H1 (cell line): Measurements from ENCODE around the gene ATXN2. TPM values are rescaled to one million over a fixed set of nuclear protein-coding genes. Genes with fewer than 3 reads are reported as not detected.
"Not testable (repeated sequence)": the region's sequence is repeated elsewhere in the genome, so short reads cannot be mapped to it uniquely, and the experiment has no call there.

ENCODE experiments used
- CTCF ChIA-PET: fragments of 300-600 bp; sonication (Branson Sonifier 250); formaldehyde crosslinking; loops from one replicate; lab custom pipeline; 2021; ENCODE audit not compliant: partially characterized antibody; lab: Charles Lee
- POLR2A ChIA-PET: fragments of 300-600 bp; sonication (Branson Sonifier 250); formaldehyde crosslinking; loops from one replicate; lab custom pipeline; 2021; ENCODE audit warnings: inconsistent platforms; ENCODE audit not compliant: partially characterized antibody; lab: Charles Lee
- DNase-seq, 2 experiments: peaks; one replicate each; pipeline versions ENCODE4 v3.0.0 to v3.0.0-alpha.2; 2010 to 2022; ENCODE audit warnings: low spot score in 2 of 2, low read depth in 1 of 2, mixed read lengths in 1 of 2
- FAIRE-seq: peaks from 2 replicates; lab custom pipeline; 2011; peaks lifted over from hg19 to GRCh38; lab: Jason Lieb, UNC
- H2AFZ ChIP-seq: 2 replicates; pipeline ENCODE4 v1.8.1; 2012; ENCODE audit warnings: low read length, inconsistent platforms
- H2AK5ac ChIP-seq: 2 replicates; pipeline ENCODE4 v1.6.1; 2013; ENCODE audit warnings: low read depth, low read length
- H2BK120ac ChIP-seq: replicated peaks from 2 replicates; pipeline ENCODE3; 2013; ENCODE audit warnings: low read depth, low read length, inconsistent platforms
- H2BK12ac ChIP-seq: 2 replicates; pipeline ENCODE4 v1.6.1; 2013; ENCODE audit warnings: low read depth, low read length
- H2BK15ac ChIP-seq: 2 replicates; pipeline ENCODE4 v1.6.1; 2013; ENCODE audit warnings: low read length
- H2BK20ac ChIP-seq: 2 replicates; pipeline ENCODE4 v1.6.1; 2013; ENCODE audit warnings: low read length
- H2BK5ac ChIP-seq: 2 replicates; pipeline ENCODE4 v1.6.1; 2013; ENCODE audit warnings: low read depth, low read length
- H3K14ac ChIP-seq: 2 replicates; pipeline ENCODE4 v1.6.1; 2013; ENCODE audit warnings: inconsistent platforms; ENCODE audit not compliant: insufficient read length
- H3K18ac ChIP-seq: 2 replicates; pipeline ENCODE4 v1.6.1; 2013; ENCODE audit warnings: low read length; ENCODE audit errors: extremely low read depth
- H3K23ac ChIP-seq: 2 replicates; pipeline ENCODE4 v1.6.1; 2013; ENCODE audit warnings: inconsistent platforms; ENCODE audit not compliant: insufficient read length
- H3K23me2 ChIP-seq: 2 replicates; pipeline ENCODE4 v1.6.1; 2013; ENCODE audit warnings: low read depth, low read length
- H3K27ac ChIP-seq: 2 replicates; pipeline ENCODE4 v1.6.1; 2011; ENCODE audit warnings: low read depth, low read length, inconsistent platforms
- H3K27me3 ChIP-seq, 4 experiments: replicated peaks in 1 of 4; 1 replicate in 1 of 4; 2 replicates in 3 of 4; pipeline versions ENCODE4 v1.6.1 to v1.8.1; 2011 to 2013; ENCODE audit warnings: low read length in 3 of 4, mild to moderate bottlenecking in 3 of 4, inconsistent platforms in 2 of 4, mixed read lengths in 2 of 4, moderate library complexity in 1 of 4; ENCODE audit not compliant: control insufficient read depth in 3 of 4, insufficient read depth in 3 of 4; ENCODE audit errors: extremely low read depth in 1 of 4
- H3K36me3 ChIP-seq, 4 experiments: 2 replicates each; pipeline versions ENCODE4 v1.6.1 to v1.8.1; 2011 to 2013; ENCODE audit warnings: mild to moderate bottlenecking in 4 of 4, low read length in 3 of 4, moderate library complexity in 2 of 4, control low read depth in 1 of 4, inconsistent platforms in 1 of 4; ENCODE audit not compliant: insufficient read depth in 4 of 4, control insufficient read depth in 2 of 4
- H3K4ac ChIP-seq: replicated peaks from 2 replicates; pipeline ENCODE3; 2013; ENCODE audit warnings: low read length, low read depth, mixed read lengths, inconsistent platforms; ENCODE audit not compliant: insufficient read length
- H3K4me1 ChIP-seq, 4 experiments: replicated peaks in 1 of 4; 1 replicate in 1 of 4; 2 replicates in 3 of 4; pipeline versions ENCODE4 v1.6.1 to v1.8.1; 2011 to 2013; ENCODE audit warnings: low read length in 3 of 4, inconsistent platforms in 2 of 4, mixed read lengths in 1 of 4; ENCODE audit not compliant: insufficient read depth in 4 of 4, control insufficient read depth in 3 of 4
- H3K4me2 ChIP-seq, 2 experiments: 2 replicates each; pipeline versions ENCODE4 v1.6.1 to v1.8.1; 2011 to 2013; ENCODE audit warnings: low read depth in 2 of 2, low read length in 2 of 2, control low read depth in 1 of 2, inconsistent platforms in 1 of 2, mild to moderate bottlenecking in 1 of 2; ENCODE audit not compliant: insufficient read depth in 1 of 2
- H3K4me3 ChIP-seq, 4 experiments: fragments of 200-600, 300-600 bp in 1 of 4; sonication (generic), shearing (Covaris generic), sonication (Bioruptor Twin) in 1 of 4; 2 replicates each; pipeline versions ENCODE4 v1.5.1 to v1.8.1; 2011 to 2016; ENCODE audit warnings: low read length in 4 of 4, low read depth in 3 of 4, control low read depth in 2 of 4, inconsistent platforms in 2 of 4, mild to moderate bottlenecking in 2 of 4, mixed read lengths in 1 of 4, moderate library complexity in 1 of 4; ENCODE audit not compliant: insufficient read depth in 2 of 4; ENCODE audit errors: extremely low read depth in 1 of 4
- H3K56ac ChIP-seq: replicated peaks from 2 replicates; pipeline ENCODE3; 2013; ENCODE audit warnings: low read depth, mild to moderate bottlenecking, mixed read lengths, low read length, inconsistent platforms; ENCODE audit not compliant: insufficient read length
- H3K79me1 ChIP-seq: 2 replicates; pipeline ENCODE4 v1.6.1; 2013; ENCODE audit warnings: low read depth, low read length, control low read depth
- H3K79me2 ChIP-seq, 2 experiments: 2 replicates each; pipeline versions ENCODE4 v1.6.1 to v1.8.1; 2012 to 2013; ENCODE audit warnings: low read length in 2 of 2, mild to moderate bottlenecking in 2 of 2, inconsistent platforms in 1 of 2; ENCODE audit not compliant: insufficient read depth in 2 of 2, control insufficient read depth in 1 of 2
- H3K9ac ChIP-seq, 4 experiments: replicated peaks in 1 of 4; 1 replicate in 1 of 4; 2 replicates in 3 of 4; pipeline versions ENCODE4 v1.6.1 to v1.8.1; 2011 to 2013; ENCODE audit warnings: low read depth in 3 of 4, low read length in 3 of 4, control low read depth in 2 of 4, mild to moderate bottlenecking in 2 of 4, moderate library complexity in 2 of 4, inconsistent platforms in 1 of 4; ENCODE audit errors: extremely low read depth in 1 of 4
- H3K9me3 ChIP-seq, 2 experiments: 2 replicates each; pipeline versions ENCODE4 v1.6.1 to v1.8.1; 2012 to 2013; ENCODE audit warnings: mild to moderate bottlenecking in 2 of 2, moderate library complexity in 2 of 2, control low read depth in 1 of 2, inconsistent platforms in 1 of 2, low read depth in 1 of 2, low read length in 1 of 2, mixed read lengths in 1 of 2; ENCODE audit not compliant: insufficient read depth in 2 of 2
- H4K20me1 ChIP-seq, 2 experiments: replicated peaks in 1 of 2; 2 replicates each; pipeline versions ENCODE3 to v1.8.1; 2011 to 2013; ENCODE audit warnings: inconsistent platforms in 2 of 2, low read length in 2 of 2, mild to moderate bottlenecking in 1 of 2; ENCODE audit not compliant: insufficient read depth in 2 of 2, control insufficient read depth in 1 of 2
- H4K5ac ChIP-seq: 2 replicates; pipeline ENCODE4 v1.6.1; 2013; ENCODE audit warnings: low read length, low read depth, mixed read lengths, inconsistent platforms; ENCODE audit not compliant: insufficient read length
- H4K8ac ChIP-seq: 2 replicates; pipeline ENCODE4 v1.8.0; 2013; ENCODE audit warnings: mild to moderate bottlenecking, moderate library complexity, low read length, inconsistent platforms; ENCODE audit not compliant: insufficient read depth; ENCODE audit errors: extremely low read depth
- H4K91ac ChIP-seq: replicated peaks from 2 replicates; pipeline ENCODE3; 2013; ENCODE audit warnings: low read length, mixed read lengths, inconsistent platforms; ENCODE audit not compliant: insufficient read length
- WGBS, 2 experiments: shearing (Covaris generic) in 1 of 2; methylation state at CpG; one replicate each; pipeline versions ENCODE4 v1.1.6 to v1.1.7; 2013 to 2015; ENCODE audit warnings: low lambda C conversion rate in 2 of 2, mixed read lengths in 2 of 2, inconsistent platforms in 1 of 2, low coverage in 1 of 2, missing lambda C conversion rate in 1 of 2; ENCODE audit not compliant: insufficient replicate concordance in 2 of 2, insufficient coverage in 1 of 2, insufficient read length in 1 of 2; ENCODE audit errors: extremely low coverage in 1 of 2, missing lambda C conversion rate in 1 of 2; 5-methylcytosine and 5-hydroxymethylcytosine counted together
- polyA plus RNA-seq, 7 experiments: library from polyadenylated mRNA; depleted of rRNA in 3 of 7; stranded (reverse) in 5 of 7; unstranded in 2 of 7; fragments of >200 nt in 5 of 7; fragments of 200-250 nt in 2 of 7; gene quantifications; 1 replicate in 5 of 7; 2 replicates in 1 of 7; 4 replicates in 1 of 7; pipeline versions ENCODE4 v1.2.1 to v1.2.3, GENCODE V29; 2011 to 2013; ENCODE audit warnings: missing spikeins in 2 of 7, mixed read lengths in 2 of 7
- total RNA-seq: library from RNA; stranded (reverse); fragmentation: NEBNext Ultra II Directional; extraction: Animal tissue kit (Norgen Biotek cat#: 25700); gene quantifications from 2 replicates; pipeline ENCODE4 v1.2.1, GENCODE V29; 2021

Gene ATXN2
- total and polyA plus RNA-seq, 2 of the 8 experiments (the other 6 are each of a cell fraction or from before 2014, with no cell fraction given): 46.6 to 80.7 TPM

DNA sequence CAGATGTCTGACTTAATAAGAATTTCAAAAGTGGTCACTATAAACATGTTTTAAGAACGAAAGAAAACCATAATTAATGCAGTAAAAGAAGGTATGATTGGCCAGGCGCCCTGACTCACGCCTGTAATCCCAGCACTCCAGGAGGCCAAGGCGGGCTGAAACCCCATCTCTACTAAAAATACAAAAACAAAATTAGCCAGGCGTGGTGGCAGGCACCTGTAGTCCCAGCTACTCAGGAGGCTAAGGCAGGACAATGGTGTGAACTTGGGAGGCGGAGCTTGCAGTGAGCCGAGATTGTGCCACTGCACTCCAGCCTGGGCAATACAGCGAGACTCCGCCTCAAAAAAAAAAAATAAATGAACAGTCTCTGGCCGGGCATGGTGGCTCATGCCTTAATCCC, 38.3 kb downstream of the ATXN2 start:
- H4K8ac ChIP-seq, H3K23ac ChIP-seq, H3K79me1 ChIP-seq, H4K20me1 ChIP-seq, H2AK5ac ChIP-seq, H3K9ac ChIP-seq, H3K27me3 ChIP-seq, H3K4ac ChIP-seq, H3K14ac ChIP-seq, H4K5ac ChIP-seq, DNase-seq, POLR2A ChIA-PET, H2BK20ac ChIP-seq, H3K4me1 ChIP-seq, H3K4me2 ChIP-seq, CTCF ChIA-PET, H2BK15ac ChIP-seq, H2AFZ ChIP-seq, H2BK12ac ChIP-seq, H2BK120ac ChIP-seq, H3K36me3 ChIP-seq, H3K23me2 ChIP-seq, H3K4me3 ChIP-seq, H4K91ac ChIP-seq, H3K18ac ChIP-seq, H3K27ac ChIP-seq, H3K56ac ChIP-seq, H2BK5ac ChIP-seq, FAIRE-seq, H3K9me3 ChIP-seq: not testable (repeated sequence)
- peaks cover 3 to 86% of the 10 kb centered on the region in 2 experiments; a peak in 2 of 4 replicates for H3K79me2 ChIP-seq
- WGBS, 2 experiments: 92% methylated on average over 10 of the region's 10 CpGs; no CpG with 5 or more reads in 1 of the 2 experiments
